IMR-90 (cell line): Measurements from ENCODE around the gene CALN1. TPM values are rescaled to one million over a fixed set of nuclear protein-coding genes. Genes with fewer than 3 reads are reported as not detected.

Experiments
- ATAC-seq: fragments of 200-7000 bp; cut with Tn5 transposase; 2 replicates; pipeline ENCODE4 v1.9.1; 2020; ENCODE audit warnings: low read depth, mild to moderate bottlenecking, moderate library complexity
- BruUV-seq: library from RNA; stranded (reverse); fragments of 400-500 nt; replicated peaks from 2 replicates; lab custom pipeline; 2021; lab: Mats Ljungman, UMichigan
- CTCF ChIA-PET: fragments of 300-600 bp; formaldehyde crosslinking; extraction: SDS; loops from one replicate; lab custom pipeline; 2021; ENCODE audit warnings: antibody characterized with exemption; lab: Yijun Ruan, JAX
- POLR2A ChIA-PET: fragments of 300-600 bp; sonication (Branson Sonifier 250); formaldehyde crosslinking; loops from one replicate; lab custom pipeline; 2022; ENCODE audit warnings: antibody characterized with exemption; ENCODE audit not compliant: unreplicated experiment; lab: Charles Lee
- DNase-seq: peaks from one replicate; pipeline ENCODE4 v3.0.0; 2013
- H2AFZ ChIP-seq: replicated peaks from 2 replicates; pipeline ENCODE3; 2013; ENCODE audit warnings: low read length, mild to moderate bottlenecking; ENCODE audit not compliant: poor library complexity
- H2AK5ac ChIP-seq: 2 replicates; pipeline ENCODE4 v1.6.1; 2013; ENCODE audit warnings: low read depth, low read length, inconsistent platforms
- H2AK9ac ChIP-seq: replicated peaks from 2 replicates; pipeline ENCODE3; 2013; ENCODE audit warnings: mild to moderate bottlenecking, low read depth, low read length, moderate library complexity; ENCODE audit not compliant: poor library complexity
- H2BK120ac ChIP-seq: 2 replicates; pipeline ENCODE4 v1.6.1; 2013; ENCODE audit warnings: low read depth, low read length, inconsistent platforms
- H2BK15ac ChIP-seq: 3 replicates; pipeline ENCODE4 v1.6.1; 2013; ENCODE audit warnings: low read depth, low read length, inconsistent platforms
- H2BK20ac ChIP-seq: 2 replicates; pipeline ENCODE4 v1.6.1; 2013; ENCODE audit warnings: low read depth, mild to moderate bottlenecking, inconsistent platforms, low read length, moderate library complexity
- H2BK5ac ChIP-seq: 2 replicates; pipeline ENCODE4 v1.6.1; 2013; ENCODE audit warnings: mild to moderate bottlenecking, low read depth, low read length, inconsistent platforms; ENCODE audit not compliant: poor library complexity, severe bottlenecking
- H3K14ac ChIP-seq: replicated peaks from 2 replicates; pipeline ENCODE4 v1.6.1; 2013; ENCODE audit warnings: low read depth, low read length, inconsistent platforms
- H3K18ac ChIP-seq: 2 replicates; pipeline ENCODE4 v1.6.1; 2013; ENCODE audit warnings: low read depth, low read length, control low read depth
- H3K23ac ChIP-seq: 2 replicates; pipeline ENCODE4 v1.6.1; 2013; ENCODE audit warnings: low read depth, low read length, inconsistent platforms
- H3K27ac ChIP-seq: 2 replicates; pipeline ENCODE4 v1.5.1; 2013; ENCODE audit warnings: mild to moderate bottlenecking, control low read depth, low read length; ENCODE audit not compliant: insufficient read depth
- H3K27me3 ChIP-seq: 2 replicates; pipeline ENCODE4 v1.6.1; 2013; ENCODE audit warnings: low read length; ENCODE audit not compliant: control insufficient read depth, insufficient read depth
- H3K36me3 ChIP-seq: 2 replicates; pipeline ENCODE4 v1.6.1; 2013; ENCODE audit warnings: low read length, mixed read lengths; ENCODE audit not compliant: control insufficient read depth, insufficient read depth
- H3K4ac ChIP-seq: 2 replicates; pipeline ENCODE4 v1.6.1; 2013; ENCODE audit warnings: low read depth, low read length, inconsistent platforms
- H3K4me1 ChIP-seq: 2 replicates; pipeline ENCODE4 v1.6.1; 2013; ENCODE audit warnings: low read length, mixed read lengths; ENCODE audit not compliant: control insufficient read depth, insufficient read depth
- H3K4me2 ChIP-seq: 2 replicates; pipeline ENCODE4 v1.6.1; 2013; ENCODE audit warnings: low read depth, mild to moderate bottlenecking, control low read depth, low read length, moderate library complexity
- H3K4me3 ChIP-seq: 2 replicates; pipeline ENCODE4 v1.5.1; 2013; ENCODE audit warnings: low read depth, mild to moderate bottlenecking, control low read depth, low read length, moderate library complexity; ENCODE audit not compliant: insufficient read depth
- H3K56ac ChIP-seq: 2 replicates; pipeline ENCODE4 v1.6.1; 2013; ENCODE audit warnings: low read length, inconsistent platforms; ENCODE audit not compliant: insufficient read depth; ENCODE audit errors: extremely low read depth
- H3K79me1 ChIP-seq, 2 experiments: 2 replicates each; pipeline ENCODE4 v1.6.1; 2013; ENCODE audit warnings: low read length in 2 of 2, inconsistent platforms in 1 of 2, low read depth in 1 of 2
- H3K9ac ChIP-seq: 2 replicates; pipeline ENCODE4 v1.6.1; 2013; ENCODE audit warnings: low read depth, low read length, control low read depth
- H3K9me1 ChIP-seq: 2 replicates; pipeline ENCODE4 v1.6.1; 2013; ENCODE audit warnings: low read length, inconsistent platforms; ENCODE audit not compliant: insufficient read depth
- H3K9me3 ChIP-seq: 2 replicates; pipeline ENCODE4 v1.6.1; 2013; ENCODE audit warnings: low read length; ENCODE audit not compliant: control insufficient read depth, insufficient read depth
- H4K20me1 ChIP-seq: 2 replicates; pipeline ENCODE4 v1.6.1; 2013; ENCODE audit warnings: low read length, inconsistent platforms; ENCODE audit not compliant: insufficient read depth
- H4K5ac ChIP-seq: 2 replicates; pipeline ENCODE4 v1.6.1; 2013; ENCODE audit warnings: mild to moderate bottlenecking, low read depth, low read length, control low read depth
- H4K8ac ChIP-seq, 2 experiments: 2 replicates each; pipeline ENCODE4 v1.6.1; 2013; ENCODE audit warnings: low read depth in 2 of 2, low read length in 2 of 2, control low read depth in 1 of 2, inconsistent platforms in 1 of 2
- H4K91ac ChIP-seq: 2 replicates; pipeline ENCODE4 v1.6.1; 2013; ENCODE audit warnings: low read depth, low read length, inconsistent platforms; ENCODE audit not compliant: insufficient read depth
- BHLHE40 ChIP-seq: fragments of 150-350 bp; IDR thresholded peaks from 2 replicates; pipeline ENCODE4 v1.6.1; 2016; ENCODE audit warnings: mild to moderate bottlenecking, low read depth, low read length
- CEBPB ChIP-seq: IDR thresholded peaks from 2 replicates; pipeline ENCODE4 v1.6.1; 2012; ENCODE audit warnings: low read depth, low read length, improper control_type of control experiment
- CHD1 ChIP-seq: IDR thresholded peaks from 2 replicates; pipeline ENCODE4 v1.6.1; 2012; ENCODE audit warnings: low read depth, low read length, improper control_type of control experiment
- ELK1 ChIP-seq: fragments of 150-350 bp; IDR thresholded peaks from 2 replicates; pipeline ENCODE4 v1.6.1; 2016; ENCODE audit warnings: low read depth, mild to moderate bottlenecking, low read length, moderate library complexity, borderline replicate concordance
- MAFK ChIP-seq: IDR thresholded peaks from 2 replicates; pipeline ENCODE4 v1.6.1; 2012; ENCODE audit warnings: low read depth, low read length, improper control_type of control experiment
- MAZ ChIP-seq: IDR thresholded peaks from 2 replicates; pipeline ENCODE4 v1.6.1; 2012; ENCODE audit warnings: low read depth, mild to moderate bottlenecking, low read length, improper control_type of control experiment, moderate library complexity, borderline replicate concordance
- MXI1 ChIP-seq: IDR thresholded peaks from 2 replicates; pipeline ENCODE4 v1.6.1; 2012; ENCODE audit warnings: low read depth, mild to moderate bottlenecking, low read length, moderate library complexity, borderline replicate concordance
- NFE2L2 ChIP-seq: fragments of 150-350 bp; IDR thresholded peaks from 2 replicates; pipeline ENCODE4 v1.6.1; 2016; ENCODE audit warnings: low read depth, mild to moderate bottlenecking, low read length
- POLR2A ChIP-seq: IDR thresholded peaks from 2 replicates; pipeline ENCODE4 v1.6.1; 2012; ENCODE audit warnings: mild to moderate bottlenecking, low read depth, low read length
- RAD21 ChIP-seq: IDR thresholded peaks from 2 replicates; pipeline ENCODE4 v1.6.1; 2012; ENCODE audit warnings: low read length, improper control_type of control experiment
- RCOR1 ChIP-seq: IDR thresholded peaks from 2 replicates; pipeline ENCODE4 v1.6.1; 2012; ENCODE audit warnings: mild to moderate bottlenecking, low read length, improper control_type of control experiment; ENCODE audit not compliant: insufficient replicate concordance
- RFX5 ChIP-seq: IDR thresholded peaks from 2 replicates; pipeline ENCODE4 v1.8.0; 2012; ENCODE audit warnings: low read depth, mild to moderate bottlenecking, low read length, moderate library complexity
- SMC3 ChIP-seq: fragments of 150-350 bp; IDR thresholded peaks from 2 replicates; pipeline ENCODE4 v1.6.1; 2016; ENCODE audit warnings: low read depth, mild to moderate bottlenecking, antibody characterized with exemption, low read length, moderate library complexity
- WGBS, 2 experiments: methylation state at CpG; one replicate each; pipeline versions ENCODE4 v1.1.5 to v1.1.7; 2013; ENCODE audit warnings: missing lambda C conversion rate in 2 of 2; ENCODE audit not compliant: insufficient read length in 1 of 2; ENCODE audit errors: extremely low coverage in 2 of 2; 5-methylcytosine and 5-hydroxymethylcytosine counted together
- dilution Hi-C: fragments of 300-500 bp; cut with HindIII; formaldehyde crosslinking; loops from one replicate; pipeline ENCODE4 v1.14.3; 2018; ENCODE audit warnings: low sequenced_read_pairs; ENCODE audit not compliant: unreplicated experiment
- in situ Hi-C: fragments of 300-500 bp; cut with MboI; formaldehyde crosslinking; loops from 3 replicates; pipeline ENCODE4 v1.14.3; 2019; ENCODE audit warnings: low sequenced_read_pairs, inconsistent platforms, mixed read lengths
- intact Hi-C: fragments of 100-400 bp; cut with micrococcal nuclease; formaldehyde crosslinking; loops from 2 replicates; pipeline ENCODE4 v1.10.0; 2022
- polyA plus RNA-seq, 3 experiments: library from polyadenylated mRNA; depleted of rRNA; stranded (reverse); fragments of >200 nt; gene quantifications; 2 replicates each; pipeline ENCODE4 v1.2.3, GENCODE V29; 2012; ENCODE audit warnings: low replicate concordance in 1 of 3
- total RNA-seq: library from RNA; depleted of rRNA; stranded (reverse); fragments of >200 nt; gene quantifications from 2 replicates; pipeline ENCODE4 v1.2.3, GENCODE V29; 2012
- TF ChIP-seq, protein P1 (sequence below): conservative IDR thresholded peaks from 2 replicates; pipeline ENCODE4 v1.5.1; 2012; ENCODE audit warnings: mild to moderate bottlenecking, low read depth, low read length, improper control_type of control experiment

The CALN1 gene
- total and polyA plus RNA-seq, 2 of the 4 experiments (the other 2 are of a cell fraction): not detected

DNA sequence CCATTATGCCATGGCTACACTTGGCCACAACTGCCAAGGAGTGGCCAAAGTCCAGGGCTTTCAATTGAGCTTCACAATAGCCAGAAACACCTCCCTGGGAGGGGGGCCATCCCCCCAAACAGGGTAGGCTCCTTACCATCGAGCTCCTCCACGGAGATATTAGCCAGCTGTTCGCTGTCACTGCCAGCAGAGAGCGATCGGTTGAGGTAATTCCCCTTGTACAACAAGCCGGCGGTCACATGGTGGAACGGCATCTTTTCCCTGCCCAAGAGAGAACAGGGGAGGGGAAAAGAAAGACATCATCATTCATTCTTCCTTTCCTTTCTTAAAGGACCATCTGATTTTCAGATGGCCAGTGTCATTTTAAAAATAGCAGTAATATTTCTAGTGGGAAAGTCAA is 133.6 kb downstream of the CALN1 start:
- no peak overlapping the region for H3K9ac ChIP-seq

More for the DNA sequence above, 133.6 kb downstream of the CALN1 start:
- TF ChIP-seq MAFK (no peak), SMC3 (no peak), MAZ (no peak), POLR2A (no peak), BHLHE40 (no peak), CHD1 (no peak), RFX5 (no peak), RAD21 (no peak), CEBPB (no peak), RCOR1 (no peak), MXI1 (no peak), NFE2L2 (no peak), ELK1 (no peak)
- TF ChIP-seq, protein P1, sequence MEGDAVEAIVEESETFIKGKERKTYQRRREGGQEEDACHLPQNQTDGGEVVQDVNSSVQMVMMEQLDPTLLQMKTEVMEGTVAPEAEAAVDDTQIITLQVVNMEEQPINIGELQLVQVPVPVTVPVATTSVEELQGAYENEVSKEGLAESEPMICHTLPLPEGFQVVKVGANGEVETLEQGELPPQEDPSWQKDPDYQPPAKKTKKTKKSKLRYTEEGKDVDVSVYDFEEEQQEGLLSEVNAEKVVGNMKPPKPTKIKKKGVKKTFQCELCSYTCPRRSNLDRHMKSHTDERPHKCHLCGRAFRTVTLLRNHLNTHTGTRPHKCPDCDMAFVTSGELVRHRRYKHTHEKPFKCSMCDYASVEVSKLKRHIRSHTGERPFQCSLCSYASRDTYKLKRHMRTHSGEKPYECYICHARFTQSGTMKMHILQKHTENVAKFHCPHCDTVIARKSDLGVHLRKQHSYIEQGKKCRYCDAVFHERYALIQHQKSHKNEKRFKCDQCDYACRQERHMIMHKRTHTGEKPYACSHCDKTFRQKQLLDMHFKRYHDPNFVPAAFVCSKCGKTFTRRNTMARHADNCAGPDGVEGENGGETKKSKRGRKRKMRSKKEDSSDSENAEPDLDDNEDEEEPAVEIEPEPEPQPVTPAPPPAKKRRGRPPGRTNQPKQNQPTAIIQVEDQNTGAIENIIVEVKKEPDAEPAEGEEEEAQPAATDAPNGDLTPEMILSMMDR: no peak
- no peaks in the 10 kb centered on the region for H4K20me1 ChIP-seq
- no peak overlapping the region for H3K56ac ChIP-seq
- no peak overlapping the region for H4K91ac ChIP-seq
- no peak overlapping the region for H3K4me2 ChIP-seq
- no peak overlapping the region for H2AFZ ChIP-seq
- H3K79me1 ChIP-seq: no peaks in the 10 kb centered on the region
- H2BK20ac ChIP-seq: no peak overlapping the region
- ChIA-PET CTCF (no interaction called here), POLR2A (no interaction called here)
- no peak overlapping the region for H2BK120ac ChIP-seq
- H3K4ac ChIP-seq: no peak overlapping the region
- peaks cover 17% of the 10 kb centered on the region for H3K9me3 ChIP-seq
- no peak overlapping the region for H4K8ac ChIP-seq
- H3K14ac ChIP-seq: no peak overlapping the region
- no peak overlapping the region for H3K4me3 ChIP-seq
- H3K27me3 ChIP-seq: no peaks in the 10 kb centered on the region
- no peaks in the 10 kb centered on the region for H3K36me3 ChIP-seq
- no peak for ATAC-seq
- no TSS peak for BruUV-seq
- no peaks in the 10 kb centered on the region for H3K4me1 ChIP-seq
- no peak overlapping the region for H2AK5ac ChIP-seq
- no peak overlapping the region for H2BK15ac ChIP-seq
- intact Hi-C loops: no loop called here
- WGBS, 2 experiments: no CpG with 5 or more reads among the region's 8 CpGs
- H3K18ac ChIP-seq: no peak overlapping the region
- no peak for DNase-seq
- H3K23ac ChIP-seq: no peak overlapping the region
- H2AK9ac ChIP-seq: no peak overlapping the region
- no peak overlapping the region for H2BK5ac ChIP-seq
- in situ Hi-C loops: no loop called here
- H4K5ac ChIP-seq: no peak overlapping the region
- H3K9me1 ChIP-seq: no peaks in the 10 kb centered on the region
- no peak overlapping the region for H3K27ac ChIP-seq
- dilution Hi-C loops: no loop called here
